Hepatocyte (in vitro differentiated cells): Measurements from ENCODE around the gene PLOD2.

Experiments used
- CTCF ChIP-seq: fragments of 200-600 bp; sonication (generic); IDR thresholded peaks from 2 replicates; pipeline ENCODE4 v1.5.1; 2016; ENCODE audit warnings: antibody characterized with exemption, mild to moderate bottlenecking; ENCODE audit not compliant: poor library complexity
- EZH2 ChIP-seq: fragments of 200-600 bp; sonication (generic); IDR thresholded peaks from 2 replicates; pipeline ENCODE4 v1.6.1; 2016; ENCODE audit warnings: antibody characterized with exemption, mild to moderate bottlenecking, borderline replicate concordance

GRCh38 chr3:146091397-146091796 lies 69.6 kb downstream of the PLOD2 start:
- no peak for TF ChIP-seq CTCF
- TF ChIP-seq EZH2: no peak
